Measurements from ENCODE around the gene TBL3. TPM values are rescaled to one million over a fixed set of nuclear protein-coding genes. Genes with fewer than 3 reads are reported as not detected.

TBL3 gene
- polyA plus RNA-seq, 1 donor from 2014 or later, result 21.4 TPM

- no peak overlapping the region for H3K4me3 ChIP-seq (ENCODE audit: low read length)
- H3K9me3 ChIP-seq (ENCODE audit: low read length), result no peaks in the 10 kb centered on the region
- H3K36me3 ChIP-seq (ENCODE audit: insufficient read depth, low read length), result no peaks in the 10 kb centered on the region
- no peaks in the 10 kb centered on the region for H4K20me1 ChIP-seq (ENCODE audit: insufficient read depth)
- H3K4me2 ChIP-seq (ENCODE audit: low read length), result no peak overlapping the region
- no peaks in the 10 kb centered on the region for H3K79me2 ChIP-seq (replicated peaks; ENCODE audit: insufficient read depth, low read length)
- no peak overlapping the region for H3K27ac ChIP-seq (ENCODE audit: low read length)
- no peak overlapping the region for H2AFZ ChIP-seq (ENCODE audit: low read depth, low read length)
- no peaks in the 10 kb centered on the region for H3F3A ChIP-seq (ENCODE audit: insufficient read depth, low read length, poor library complexity, severe bottlenecking)
- H3K9me2 ChIP-seq (ENCODE audit: insufficient read depth, low read length), result no peaks in the 10 kb centered on the region
- H3K9ac ChIP-seq (ENCODE audit: low read length), result no peak overlapping the region
- H3K27me3 ChIP-seq (ENCODE audit: insufficient read depth, low read depth, low read length), result no peaks in the 10 kb centered on the region
- no peak for TF ChIP-seq RAD21 (conservative IDR thresholded peaks at IDR 0.05)
- no peak for TF ChIP-seq REST (IDR thresholded peaks at IDR 0.05; ENCODE audit: borderline replicate concordance)
- TF ChIP-seq CTCF (IDR thresholded peaks at IDR 0.05; ENCODE audit: poor library complexity, severe bottlenecking), result no peak
- TF ChIP-seq TAF1 (IDR thresholded peaks at IDR 0.05; ENCODE audit: low read depth), result no peak
- no peak for TF ChIP-seq EP300 (conservative IDR thresholded peaks at IDR 0.05; ENCODE audit: poor library complexity, severe bottlenecking)
- no peak for TF ChIP-seq MXI1 (conservative IDR thresholded peaks at IDR 0.05; ENCODE audit: poor library complexity, severe bottlenecking)
- TF ChIP-seq EZH2 (IDR thresholded peaks at IDR 0.05; ENCODE audit: borderline replicate concordance, insufficient read depth, low read length, poor library complexity, severe bottlenecking), result no peak
These were observed 21.8 kb upstream of the TBL3 start for GRCh38 chr16:1950047-1950446.

- Histone ChIP-seq H3K9me3 (ENCODE audit: low read length) (no peaks in the 10 kb centered on the region), H3K9me2 (ENCODE audit: insufficient read depth, low read length) (no peaks in the 10 kb centered on the region), H3K9ac (ENCODE audit: low read length) (no peak overlapping the region), H3K27me3 (ENCODE audit: insufficient read depth, low read depth, low read length) (no peaks in the 10 kb centered on the region), H3K36me3 (ENCODE audit: insufficient read depth, low read length) (no peaks in the 10 kb centered on the region), H3K4me3 (ENCODE audit: low read length) (no peak overlapping the region), H2AFZ (ENCODE audit: low read depth, low read length) (no peak overlapping the region), H3K27ac (ENCODE audit: low read length) (no peak overlapping the region), H4K20me1 (ENCODE audit: insufficient read depth) (no peaks in the 10 kb centered on the region), H3K79me2 (replicated peaks; ENCODE audit: insufficient read depth, low read length) (no peaks in the 10 kb centered on the region), H3F3A (ENCODE audit: insufficient read depth, low read length, poor library complexity, severe bottlenecking) (no peaks in the 10 kb centered on the region), H3K4me2 (ENCODE audit: low read length) (no peak overlapping the region)
- TF ChIP-seq MXI1 (conservative IDR thresholded peaks at IDR 0.05; ENCODE audit: poor library complexity, severe bottlenecking) (no peak), CTCF (IDR thresholded peaks at IDR 0.05; ENCODE audit: poor library complexity, severe bottlenecking) (no peak), EZH2 (IDR thresholded peaks at IDR 0.05; ENCODE audit: borderline replicate concordance, insufficient read depth, low read length, poor library complexity, severe bottlenecking) (no peak), REST (IDR thresholded peaks at IDR 0.05; ENCODE audit: borderline replicate concordance) (no peak), POLR2AphosphoS5 (IDR thresholded peaks at IDR 0.05) (no peak), TAF1 (IDR thresholded peaks at IDR 0.05; ENCODE audit: low read depth) (no peak), EP300 (conservative IDR thresholded peaks at IDR 0.05; ENCODE audit: poor library complexity, severe bottlenecking) (no peak), RAD21 (conservative IDR thresholded peaks at IDR 0.05) (no peak), SMC3 (conservative IDR thresholded peaks at IDR 0.05; ENCODE audit: poor library complexity) (no peak)
These were observed 21.3 kb upstream of the TBL3 start for GRCh38 chr16:1950559-1950958.

Data from neural cell (in vitro differentiated cells).